Limb (tissue), 2 donors: ENCODE results near the gene AFAP1.

Experiments used
- DNase-seq, 2 donors: peaks; one replicate each; pipeline ENCODE4 v3.0.0-alpha.2; 2016; ENCODE audit errors: extremely low spot score in 2 of 2

AFAP1 gene

GRCh38 chr4:7758476-7758875 is 181.2 kb downstream of the AFAP1 start:
- DNase-seq, result no peak

GRCh38 chr4:7757501-7758471 is 181.9 kb downstream of the AFAP1 start:
- DNase-seq, result no peak

GRCh38 chr4:7756561-7757355 is 182.9 kb downstream of the AFAP1 start:
- no peak for DNase-seq

GRCh38 chr4:7756071-7756470 is 183.6 kb downstream of the AFAP1 start:
- DNase-seq, result no peak

- DNase-seq, result no peak
These were observed 184.1 kb downstream of the AFAP1 start for GRCh38 chr4:7755561-7755960.

GRCh38 chr4:7754565-7755262 is 184.9 kb downstream of the AFAP1 start:
- DNase-seq, result no peak

GRCh38 chr4:7753931-7754465 is 185.7 kb downstream of the AFAP1 start:
- no peak for DNase-seq

GRCh38 chr4:7753271-7753670 is 186.4 kb downstream of the AFAP1 start:
- no peak for DNase-seq

- no peak for DNase-seq
These were observed 187.0 kb downstream of the AFAP1 start for GRCh38 chr4:7752649-7753048.

GRCh38 chr4:7750972-7751371 is 188.7 kb downstream of the AFAP1 start:
- DNase-seq, result no peak

GRCh38 chr4:7750523-7750922 is 189.1 kb downstream of the AFAP1 start:
- DNase-seq, result no peak

GRCh38 chr4:7747566-7747965 is 192.1 kb downstream of the AFAP1 start:
- DNase-seq, result no peak

- DNase-seq, result no peak
These were observed 192.6 kb downstream of the AFAP1 start for GRCh38 chr4:7747062-7747385.

- no peak for DNase-seq
These were observed 193.2 kb downstream of the AFAP1 start for GRCh38 chr4:7746351-7747061.

GRCh38 chr4:7745301-7745885 is 194.3 kb downstream of the AFAP1 start:
- DNase-seq, result no peak

GRCh38 chr4:7744142-7744804 is 195.4 kb downstream of the AFAP1 start:
- DNase-seq, result no peak

GRCh38 chr4:7742807-7743280 is 196.8 kb downstream of the AFAP1 start:
- DNase-seq, result no peak

GRCh38 chr4:7741946-7742806 is 197.5 kb downstream of the AFAP1 start:
- no peak for DNase-seq
